Keratinocyte (primary cell): ENCODE data around the gene NEURL1.

Experiments
- CTCF ChIP-seq, 3 experiments: IDR thresholded peaks in 1 of 3; conservative IDR thresholded peaks in 1 of 3; optimal IDR thresholded peaks in 1 of 3; 2 replicates in 2 of 3; 3 replicates in 1 of 3; pipeline versions ENCODE3 to v1.5.1; 2011; ENCODE audit warnings: low read length in 3 of 3, mild to moderate bottlenecking in 3 of 3, moderate library complexity in 2 of 3, control low read depth in 1 of 3, inconsistent platforms in 1 of 3; ENCODE audit not compliant: insufficient read depth in 2 of 3; ENCODE audit errors: extremely low read depth in 1 of 3
- EZH2 ChIP-seq: IDR thresholded peaks from one replicate; pipeline ENCODE4 v1.6.1; 2012; ENCODE audit warnings: inconsistent platforms, mild to moderate bottlenecking, low read length, moderate library complexity

GRCh38 chr10:103592186-103593021 is 98.9 kb downstream of the NEURL1 start:
- peak; percentile 62 to 76 (median 70) for TF ChIP-seq CTCF (optimal IDR thresholded peaks at IDR 0.05 in 1 of 3, IDR thresholded peaks at IDR 0.05 in 1 of 3, conservative IDR thresholded peaks at IDR 0.05 in 1 of 3; ENCODE audit: extremely low read depth in 1 of 3, insufficient read depth in 2 of 3, low read length in 3 of 3)
- TF ChIP-seq EZH2 = no peak
